LNCAP (cell line): Measurements from ENCODE around the gene CBX8.

Experiments
- CTCF ChIP-seq: fragments of 450-650 bp; IDR thresholded peaks from 2 replicates; pipeline ENCODE4 v1.5.1; 2017; ENCODE audit warnings: mild to moderate bottlenecking

CBX8 gene

GRCh38 chr17:79832218-79833109 lies 35.6 kb upstream of the CBX8 start:
- TF ChIP-seq CTCF = no peak

- TF ChIP-seq CTCF = no peak
These were observed 34.7 kb upstream of the CBX8 start for GRCh38 chr17:79831265-79832217.

- TF ChIP-seq CTCF = no peak
These were observed 33.9 kb upstream of the CBX8 start for GRCh38 chr17:79830763-79831264.

- no peak for TF ChIP-seq CTCF
These were observed 33.4 kb upstream of the CBX8 start for GRCh38 chr17:79830303-79830702.

GRCh38 chr17:79829457-79829856 lies 32.6 kb upstream of the CBX8 start:
- no peak for TF ChIP-seq CTCF

- no peak for TF ChIP-seq CTCF
These were observed 32.1 kb upstream of the CBX8 start for GRCh38 chr17:79829004-79829403.

- no peak for TF ChIP-seq CTCF
These were observed 30.1 kb upstream of the CBX8 start for GRCh38 chr17:79826841-79827578.
